HUES6 (cell line): ENCODE results near the gene KRTCAP3.

Source experiments
- H3K27ac ChIP-seq: 2 replicates; pipeline ENCODE4 v1.7.0; 2013; ENCODE audit warnings: low read depth, mild to moderate bottlenecking, low read length, inconsistent platforms
- H3K27me3 ChIP-seq: 2 replicates; pipeline ENCODE4 v1.6.1; 2013; ENCODE audit warnings: low read length; ENCODE audit not compliant: control insufficient read depth, insufficient read depth
- H3K36me3 ChIP-seq: 2 replicates; pipeline ENCODE4 v1.6.1; 2013; ENCODE audit warnings: low read length; ENCODE audit not compliant: control insufficient read depth, insufficient read depth
- H3K4me1 ChIP-seq: 2 replicates; pipeline ENCODE4 v1.6.1; 2013; ENCODE audit warnings: low read length; ENCODE audit not compliant: control insufficient read depth, insufficient read depth
- H3K4me3 ChIP-seq: 2 replicates; pipeline ENCODE4 v1.5.1; 2013; ENCODE audit warnings: low read depth, low read length
- H3K9ac ChIP-seq: one replicate; pipeline ENCODE4 v1.6.1; 2013; ENCODE audit warnings: mild to moderate bottlenecking, low read length
- H3K9me3 ChIP-seq: 2 replicates; pipeline ENCODE4 v1.6.1; 2013; ENCODE audit warnings: low read depth, low read length; ENCODE audit not compliant: control insufficient read depth, insufficient read depth

Gene KRTCAP3, protein sequence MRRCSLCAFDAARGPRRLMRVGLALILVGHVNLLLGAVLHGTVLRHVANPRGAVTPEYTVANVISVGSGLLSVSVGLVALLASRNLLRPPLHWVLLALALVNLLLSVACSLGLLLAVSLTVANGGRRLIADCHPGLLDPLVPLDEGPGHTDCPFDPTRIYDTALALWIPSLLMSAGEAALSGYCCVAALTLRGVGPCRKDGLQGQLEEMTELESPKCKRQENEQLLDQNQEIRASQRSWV

DNA sequence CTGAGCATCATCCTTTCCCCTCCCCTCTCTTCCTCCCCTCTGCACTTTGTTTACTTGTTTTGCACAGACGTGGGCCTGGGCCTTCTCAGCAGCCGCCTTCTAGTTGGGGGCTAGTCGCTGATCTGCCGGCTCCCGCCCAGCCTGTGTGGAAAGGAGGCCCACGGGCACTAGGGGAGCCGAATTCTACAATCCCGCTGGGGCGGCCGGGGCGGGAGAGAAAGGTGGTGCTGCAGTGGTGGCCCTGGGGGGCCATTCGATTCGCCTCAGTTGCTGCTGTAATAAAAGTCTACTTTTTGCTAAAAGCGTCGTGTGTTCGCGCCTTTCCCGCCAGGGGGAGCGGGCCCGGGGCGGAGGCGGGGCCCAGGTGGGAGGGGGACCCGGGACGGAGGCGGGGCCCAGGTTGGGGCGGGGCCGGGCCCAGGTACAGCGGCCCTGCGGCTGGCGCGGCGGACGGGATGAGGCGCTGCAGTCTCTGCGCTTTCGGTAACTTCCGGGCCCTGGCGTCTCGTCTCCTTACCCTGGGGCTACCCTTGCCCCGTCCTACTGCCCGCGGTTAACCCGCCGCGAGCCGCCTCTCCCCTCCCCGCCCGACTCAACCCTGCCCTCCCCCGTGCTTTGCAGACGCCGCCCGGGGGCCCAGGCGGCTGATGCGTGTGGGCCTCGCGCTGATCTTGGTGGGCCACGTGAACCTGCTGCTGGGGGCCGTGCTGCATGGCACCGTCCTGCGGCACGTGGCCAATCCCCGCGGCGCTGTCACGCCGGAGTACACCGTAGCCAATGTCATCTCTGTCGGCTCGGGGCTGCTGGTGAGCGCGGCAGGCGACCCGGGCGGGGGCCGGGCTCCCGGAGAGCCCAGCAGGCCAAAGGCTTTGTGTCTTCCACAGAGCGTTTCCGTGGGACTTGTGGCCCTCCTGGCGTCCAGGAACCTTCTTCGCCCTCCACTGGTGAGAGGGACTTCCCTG lies at the start of gene KRTCAP3:
TSS of gene KRTCAP3 (plus strand) at position 424 of the 962 bp plus-strand sequence. CDS start at position 456, 32 bp downstream.
- H3K27ac ChIP-seq, result peak within 1 kb of the TSS; percentile 30; the same call in 1 of the 2 replicates
- H3K9me3 ChIP-seq, result no peaks in the 10 kb centered on the region
- H3K4me3 ChIP-seq, result peak within 1 kb of the TSS; percentile 65
- H3K36me3 ChIP-seq, result peaks cover 66% of the 10 kb centered on the region
- peak within 1 kb of the TSS; percentile 72 for H3K9ac ChIP-seq
- H3K4me1 ChIP-seq, result peaks cover 15% of the 10 kb centered on the region
- no peaks in the 10 kb centered on the region for H3K27me3 ChIP-seq

DNA sequence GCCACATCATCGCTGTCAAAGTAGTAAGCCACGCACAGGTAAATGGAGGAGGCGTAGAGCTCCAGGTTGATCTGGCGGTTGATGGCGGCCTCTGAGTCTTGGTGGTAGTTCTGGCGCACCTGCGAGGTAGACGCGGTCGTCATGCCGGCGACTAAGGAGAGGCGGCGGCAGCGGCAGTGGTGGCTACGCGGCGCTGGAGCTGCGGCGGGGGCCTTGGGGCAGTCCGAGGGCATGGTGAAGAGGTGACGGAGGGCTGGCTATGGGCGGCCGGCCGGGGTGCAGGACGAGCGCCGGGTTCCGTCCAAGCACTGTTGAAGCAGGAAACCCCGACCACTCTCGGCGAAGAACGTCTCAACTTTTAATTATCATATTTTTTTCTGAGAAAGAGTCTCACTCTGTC lies 49.0 kb upstream of the KRTCAP3 start:
- Histone ChIP-seq H3K4me1 (no peaks in the 10 kb centered on the region), H3K9me3 (no peaks in the 10 kb centered on the region), H3K27ac (no peak overlapping the region), H3K27me3 (no peaks in the 10 kb centered on the region), H3K4me3 (no peak overlapping the region), H3K36me3 (peaks cover 9% of the 10 kb centered on the region), H3K9ac (no peak overlapping the region)

DNA sequence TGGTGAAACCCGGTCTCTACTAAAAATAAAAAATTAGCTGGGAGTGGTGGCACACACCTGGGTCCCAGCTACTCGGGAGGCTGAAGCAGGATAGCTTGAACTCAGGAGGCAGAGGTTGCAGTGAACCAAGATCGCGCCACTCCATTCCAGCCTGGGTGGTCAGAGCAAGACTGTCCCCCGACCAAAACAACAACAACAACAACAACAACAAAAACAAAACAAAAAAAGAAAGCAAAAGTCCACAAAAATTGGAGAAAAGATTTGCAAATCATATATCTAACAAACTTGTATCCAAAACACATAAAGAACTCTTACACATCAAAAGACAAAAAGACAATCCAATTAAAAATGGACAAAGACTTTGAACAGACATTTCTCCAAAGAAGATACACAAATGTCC lies 43.2 kb upstream of the KRTCAP3 start:
- no peaks in the 10 kb centered on the region for H3K27me3 ChIP-seq
- no peaks in the 10 kb centered on the region for H3K9me3 ChIP-seq
- peaks cover 9% of the 10 kb centered on the region; the same call in 1 of the 2 replicates for H3K36me3 ChIP-seq
- no peak overlapping the region for H3K4me3 ChIP-seq
- no peak overlapping the region for H3K9ac ChIP-seq
- no peaks in the 10 kb centered on the region for H3K4me1 ChIP-seq
- H3K27ac ChIP-seq, result no peak overlapping the region

DNA sequence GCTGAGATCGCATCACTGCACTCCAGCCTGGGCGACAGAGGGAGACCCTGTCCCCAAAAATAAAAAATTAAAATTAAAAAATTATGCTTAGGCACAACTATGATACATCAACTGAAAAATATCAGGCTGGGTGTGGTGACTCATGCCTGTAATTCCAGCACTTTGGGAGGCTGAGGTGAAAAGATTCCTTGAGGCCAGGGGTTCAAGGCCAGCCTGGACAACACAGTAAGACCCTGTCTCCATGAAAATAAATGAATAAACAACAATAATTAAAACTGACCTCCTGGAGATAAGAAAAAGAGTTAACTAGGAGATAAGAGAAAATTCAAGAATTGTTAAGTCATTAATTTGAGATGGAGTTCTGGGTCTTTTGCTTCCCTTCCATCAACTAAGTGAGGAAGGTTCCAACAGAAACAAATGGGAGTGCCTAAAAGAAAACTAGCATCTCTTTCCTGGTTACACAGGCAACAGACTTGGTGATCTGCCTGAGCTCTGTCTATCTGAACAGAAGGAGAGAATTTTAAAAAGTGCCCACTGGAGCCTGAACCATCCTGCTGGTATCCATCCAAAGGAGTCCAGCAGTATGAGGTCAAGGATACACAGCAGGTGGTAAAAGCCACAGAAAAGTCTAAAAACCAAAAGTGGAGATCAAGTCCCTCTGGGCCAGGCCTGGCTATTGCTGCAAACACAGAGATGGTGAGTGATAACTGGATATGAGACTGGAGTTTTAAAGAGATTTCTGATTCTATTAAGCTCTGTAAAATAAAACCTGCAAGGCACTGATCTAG lies 41.6 kb upstream of the KRTCAP3 start:
- no peak overlapping the region for H3K27ac ChIP-seq
- peaks cover 13% of the 10 kb centered on the region; the same call in 1 of the 2 replicates for H3K36me3 ChIP-seq
- H3K27me3 ChIP-seq, result no peaks in the 10 kb centered on the region

GRCh38 chr2:27407798-27408491 lies 34.2 kb upstream of the KRTCAP3 start:
- Histone ChIP-seq H3K4me3 (peak overlapping the region; percentile 96), H3K9ac (no peak overlapping the region), H3K36me3 (peaks cover 15% of the 10 kb centered on the region; the same call in 1 of the 2 replicates), H3K27ac (no peak overlapping the region), H3K27me3 (no peaks in the 10 kb centered on the region), H3K4me1 (peaks cover 5% of the 10 kb centered on the region; the same call in 1 of the 2 replicates), H3K9me3 (no peaks in the 10 kb centered on the region)

More for the DNA sequence above, 41.6 kb upstream of the KRTCAP3 start:
- H3K9me3 ChIP-seq, result no peaks in the 10 kb centered on the region
- no peak overlapping the region for H3K9ac ChIP-seq
- H3K4me3 ChIP-seq, result no peak overlapping the region
- no peaks in the 10 kb centered on the region for H3K4me1 ChIP-seq

- H3K9me3 ChIP-seq, result no peaks in the 10 kb centered on the region
- H3K27me3 ChIP-seq, result no peaks in the 10 kb centered on the region
- H3K9ac ChIP-seq, result peak overlapping the region; percentile 93
- H3K4me1 ChIP-seq, result peaks cover 5% of the 10 kb centered on the region; the same call in 1 of the 2 replicates
- H3K36me3 ChIP-seq, result peaks cover 15% of the 10 kb centered on the region; the same call in 1 of the 2 replicates
- peak overlapping the region; percentile 96 for H3K4me3 ChIP-seq
- H3K27ac ChIP-seq, result peak overlapping the region; percentile 88
Measured at GRCh38 chr2:27408601-27409320, 33.4 kb upstream of the KRTCAP3 start.

- Histone ChIP-seq H3K9me3 (no peaks in the 10 kb centered on the region), H3K4me1 (peaks cover 5% of the 10 kb centered on the region; the same call in 1 of the 2 replicates), H3K27me3 (no peaks in the 10 kb centered on the region), H3K36me3 (peaks cover 15% of the 10 kb centered on the region; the same call in 1 of the 2 replicates), H3K27ac (peak within 1 kb of the TSS; percentile 88), H3K9ac (peak within 1 kb of the TSS; percentile 93), H3K4me3 (peak within 1 kb of the TSS; percentile 96)
Measured at GRCh38 chr2:27409321-27410073, 32.7 kb upstream of the KRTCAP3 start, which contains the start of gene PPM1G. TSS of gene PPM1G (minus strand) at chr2:27409591. CDS start at chr2:27409422, 169 bp downstream.

DNA sequence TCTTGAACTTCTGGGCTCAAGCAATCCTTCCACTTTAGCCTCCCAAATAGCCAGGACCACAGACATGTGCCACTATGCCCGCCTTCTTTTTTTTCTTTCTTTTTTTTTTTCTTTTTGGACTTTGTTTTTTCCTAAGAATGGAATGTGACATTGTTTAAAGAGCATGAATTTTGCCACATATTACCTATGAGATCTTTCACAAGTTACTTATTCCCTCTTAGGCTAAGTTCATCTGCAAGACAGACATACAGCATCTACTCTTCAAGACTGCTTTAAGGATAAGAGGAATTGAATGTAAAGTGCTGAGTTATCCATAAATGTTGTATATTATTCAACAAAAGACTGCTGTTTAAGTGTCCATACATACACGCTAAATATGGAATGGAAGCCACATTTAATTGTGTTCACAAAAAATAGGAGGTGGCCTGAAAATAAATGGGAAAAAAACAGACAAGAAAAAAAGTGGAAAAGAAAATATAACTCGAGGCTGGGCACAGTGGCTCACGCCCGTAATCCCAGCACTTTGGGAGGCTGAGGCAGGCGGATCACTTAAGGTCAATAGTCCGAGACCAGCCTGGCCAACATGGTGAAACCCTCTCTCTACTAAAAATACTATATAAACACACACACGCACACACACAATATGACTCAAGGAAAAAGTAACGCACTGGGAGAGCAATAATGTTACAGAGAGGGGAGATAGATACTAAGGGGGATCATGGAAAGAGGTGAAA lies 29.6 kb upstream of the KRTCAP3 start:
- Histone ChIP-seq H3K4me1 (peaks cover 5% of the 10 kb centered on the region; the same call in 1 of the 2 replicates), H3K4me3 (no peak overlapping the region), H3K36me3 (peaks cover under 1% of the 10 kb centered on the region; the same call in 1 of the 2 replicates), H3K27me3 (no peaks in the 10 kb centered on the region), H3K9ac (no peak overlapping the region), H3K27ac (no peak overlapping the region), H3K9me3 (no peaks in the 10 kb centered on the region)

DNA sequence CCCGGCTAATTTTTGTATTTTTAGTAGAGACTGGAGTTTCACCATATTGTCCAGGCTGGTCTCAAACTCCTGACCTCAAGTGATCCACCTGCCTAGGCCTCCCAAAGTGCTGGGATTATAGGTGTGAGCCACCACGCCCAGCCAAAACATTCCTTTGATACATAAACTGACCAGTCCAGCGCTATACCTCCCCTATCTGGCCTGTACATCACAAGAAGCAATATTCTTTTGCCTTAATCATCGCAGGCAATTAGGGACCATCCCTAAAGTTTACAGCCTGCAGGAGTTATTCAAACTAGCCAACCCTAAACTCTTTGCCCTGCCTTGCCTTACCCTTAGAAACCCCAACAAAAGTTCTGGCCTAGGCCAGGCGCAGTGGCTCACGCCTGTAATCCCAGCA lies 26.0 kb upstream of the KRTCAP3 start:
- Histone ChIP-seq H3K27me3 (no peaks in the 10 kb centered on the region), H3K9ac (no peak overlapping the region), H3K9me3 (no peaks in the 10 kb centered on the region), H3K27ac (no peak overlapping the region), H3K4me1 (no peaks in the 10 kb centered on the region), H3K36me3 (no peaks in the 10 kb centered on the region), H3K4me3 (no peak overlapping the region)
